ENCODE results near the gene ALPK3.

GRCh38 chr15:84887938-84888337, 70.8 kb downstream of the ALPK3 start:
- TF ChIP-seq CTCF (IDR thresholded peaks at IDR 0.05) (no peak), ZFX (IDR thresholded peaks at IDR 0.05; ENCODE audit: borderline replicate concordance) (no peak)

Data from 22Rv1 (cell line).